Measurements from ENCODE around the gene CASP10.

The CASP10 gene

DNA sequence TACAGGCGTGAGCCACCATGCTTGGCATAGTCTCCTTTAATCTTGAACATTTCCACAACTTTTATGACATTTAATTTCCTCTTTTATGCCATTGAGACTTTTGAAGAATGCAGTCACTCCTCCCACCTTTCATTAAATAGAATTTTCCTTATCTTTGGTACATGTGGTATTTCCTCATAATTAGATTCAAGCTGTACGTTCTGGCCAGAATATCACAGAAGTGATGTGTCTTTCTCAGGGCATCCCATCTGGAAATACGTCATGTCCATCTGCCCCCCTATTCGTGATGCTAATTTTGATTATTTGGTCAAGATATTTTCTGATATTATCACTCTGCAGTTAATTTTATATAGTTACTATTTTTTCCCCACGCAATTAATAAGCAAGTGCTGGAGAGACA lies 16.9 kb downstream of the CASP10 start:
- DNase-seq: no peak

DNA sequence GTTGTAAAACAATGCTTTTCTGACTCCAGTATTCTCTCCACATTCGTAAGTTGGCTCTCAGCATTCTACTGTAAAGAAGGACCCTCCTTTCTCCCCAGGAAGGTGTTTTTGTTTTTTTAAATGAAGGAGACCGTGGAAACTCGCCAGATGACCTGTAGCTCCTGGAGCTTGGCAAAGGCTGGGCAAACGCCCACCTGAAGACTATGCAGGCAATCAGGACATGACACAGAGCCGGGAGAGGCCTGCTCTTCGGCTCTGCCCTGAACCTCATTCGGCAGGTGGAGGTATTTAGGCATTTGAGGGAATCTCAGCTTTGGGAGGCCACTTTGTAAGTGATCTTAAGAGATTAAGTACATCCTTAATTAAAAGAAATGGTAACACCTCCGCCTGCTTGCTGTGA lies 17.4 kb downstream of the CASP10 start:
- DNase-seq: no peak

DNA sequence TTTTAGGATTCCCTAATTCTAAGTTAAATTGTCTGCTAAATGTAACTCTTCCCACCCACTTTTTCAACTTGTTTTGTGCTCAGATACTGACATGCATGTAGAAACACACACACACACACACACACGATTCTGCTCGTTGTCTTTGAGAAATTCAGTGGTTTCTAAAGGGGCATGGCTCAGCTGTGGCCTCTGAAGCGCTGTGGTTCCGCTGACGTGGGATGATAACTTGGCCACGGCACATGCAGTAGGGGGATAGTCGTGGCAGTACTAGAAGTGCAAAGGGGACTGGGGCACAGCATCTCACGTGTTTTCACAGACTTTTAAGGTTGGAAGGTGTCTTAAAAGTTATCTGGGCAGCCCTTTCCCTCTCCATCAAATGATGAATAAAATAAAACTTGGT lies 18.4 kb downstream of the CASP10 start:
- DNase-seq: no peak

DNA sequence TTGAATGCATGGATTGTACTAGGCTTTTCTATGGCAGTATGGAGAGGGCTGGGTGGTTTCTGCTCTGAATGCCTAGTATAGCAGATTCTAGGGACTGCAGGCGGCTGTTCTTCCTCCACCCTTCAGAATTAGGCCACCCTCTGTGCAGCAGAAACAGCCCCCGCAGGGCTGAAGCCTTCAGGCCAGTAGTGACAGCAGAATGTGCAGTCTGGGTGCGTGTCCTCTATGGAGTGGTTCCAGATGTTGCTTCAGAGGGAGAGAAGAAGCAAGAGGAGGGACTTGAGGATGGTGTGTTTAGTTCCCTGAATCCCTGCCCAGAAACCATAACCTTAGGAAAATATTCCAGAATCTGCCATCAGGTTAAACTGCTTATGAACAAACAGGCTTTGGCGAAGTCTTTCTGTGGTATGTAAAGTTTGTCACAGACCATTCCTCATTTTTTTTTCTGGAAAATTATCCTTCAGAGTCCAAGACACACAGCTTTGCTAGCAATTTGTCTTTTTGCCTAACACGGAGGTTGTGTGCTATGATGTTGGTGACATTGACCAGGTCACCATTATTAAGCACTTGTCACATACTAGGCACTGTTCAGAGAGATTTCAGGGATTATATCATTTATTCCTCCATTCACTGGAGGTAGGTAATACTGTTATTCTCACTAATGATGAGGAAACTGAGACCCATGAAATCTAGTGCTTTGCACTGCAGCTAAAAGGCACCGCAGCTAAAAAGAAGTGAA lies 21.1 kb downstream of the CASP10 start:
- DNase-seq: no peak

DNA sequence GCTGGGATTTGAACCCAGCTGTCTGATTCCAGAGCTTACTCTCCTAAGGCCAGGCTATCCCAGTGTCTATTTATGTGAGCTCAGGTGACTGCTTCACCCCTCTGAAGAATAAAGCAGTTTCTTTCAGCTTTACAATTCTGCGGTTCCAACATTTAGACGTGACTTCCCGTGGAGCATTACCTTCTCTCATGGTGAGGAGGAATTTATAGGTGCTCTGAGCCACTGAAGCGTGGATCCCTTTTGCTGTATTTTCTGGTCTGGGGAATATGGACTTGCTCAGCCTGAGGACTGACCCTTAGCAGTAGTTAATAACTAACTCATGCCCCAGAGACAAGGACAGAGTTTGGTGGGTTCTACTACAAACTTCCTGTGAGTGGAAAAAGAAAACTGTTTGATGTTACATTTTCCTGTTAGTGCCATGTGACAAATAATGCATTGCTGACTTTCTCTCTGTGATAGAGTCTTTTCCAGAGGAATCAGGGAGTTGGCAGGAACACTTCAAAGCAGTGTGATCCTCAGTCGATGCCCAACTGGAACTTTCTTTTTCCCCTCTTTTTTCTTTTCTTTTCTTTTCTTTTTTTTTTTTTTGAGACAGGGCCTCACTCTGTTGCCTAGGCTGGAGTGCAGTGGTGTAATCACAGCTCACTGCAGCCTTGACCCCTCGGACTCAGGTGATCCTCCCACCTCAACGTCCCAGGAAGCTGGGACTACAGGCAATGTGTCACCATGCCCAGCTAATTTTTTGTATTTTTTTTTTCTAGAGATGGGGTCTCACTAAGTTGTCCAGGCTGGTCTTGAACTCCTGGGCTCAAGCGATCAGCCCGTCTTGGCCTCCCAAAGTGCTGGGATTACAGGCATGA lies 21.9 kb downstream of the CASP10 start:
- no peak for DNase-seq

DNA sequence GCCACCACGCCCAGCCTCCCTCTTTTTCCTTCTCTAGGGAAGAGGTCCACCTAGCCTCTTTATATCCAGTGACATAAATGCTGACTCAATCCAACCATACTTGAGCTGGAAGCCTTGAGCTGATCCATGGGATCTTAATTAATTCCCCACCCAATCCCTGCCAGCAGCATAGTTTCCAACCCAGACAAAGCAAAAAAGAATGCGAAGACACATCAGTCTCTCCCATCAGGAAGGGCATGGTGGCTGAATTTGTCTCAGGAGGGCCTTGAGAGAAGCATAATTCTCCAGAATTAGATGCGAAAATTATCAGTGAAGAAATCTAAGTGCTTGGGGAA lies 22.5 kb downstream of the CASP10 start:
- no peak for DNase-seq

DNA sequence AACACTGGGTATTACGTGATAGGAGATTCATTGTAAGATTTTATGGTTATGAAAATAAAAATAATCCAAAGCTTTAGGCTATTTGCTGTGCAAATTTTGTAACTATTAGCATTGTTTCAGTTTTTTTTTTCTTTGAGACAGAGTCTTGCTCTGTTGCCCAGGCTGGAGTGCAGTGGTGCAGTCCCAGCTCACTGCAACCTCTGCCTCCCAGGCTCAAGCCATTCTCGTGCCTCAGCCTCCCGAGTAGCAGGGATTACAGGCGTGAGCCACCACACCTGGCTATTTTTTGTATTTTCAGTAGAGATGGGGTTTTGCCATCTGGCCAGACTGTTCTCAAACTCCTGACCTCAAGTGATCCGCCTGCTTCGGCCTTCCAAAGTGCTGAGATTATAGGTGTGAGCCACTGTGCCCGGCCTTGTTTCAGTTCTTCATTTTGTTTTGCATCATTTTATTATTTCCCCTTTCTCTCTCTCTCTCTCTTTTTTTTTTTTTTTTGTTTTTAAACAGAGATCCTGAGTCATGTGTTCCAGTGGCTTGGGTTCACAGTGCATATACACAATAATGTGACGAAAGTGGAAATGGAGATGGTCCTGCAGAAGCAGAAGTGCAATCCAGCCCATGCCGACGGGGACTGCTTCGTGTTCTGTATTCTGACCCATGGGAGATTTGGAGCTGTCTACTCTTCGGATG lies 25.8 kb downstream of the CASP10 start:
- DNase-seq: no peak

DNA sequence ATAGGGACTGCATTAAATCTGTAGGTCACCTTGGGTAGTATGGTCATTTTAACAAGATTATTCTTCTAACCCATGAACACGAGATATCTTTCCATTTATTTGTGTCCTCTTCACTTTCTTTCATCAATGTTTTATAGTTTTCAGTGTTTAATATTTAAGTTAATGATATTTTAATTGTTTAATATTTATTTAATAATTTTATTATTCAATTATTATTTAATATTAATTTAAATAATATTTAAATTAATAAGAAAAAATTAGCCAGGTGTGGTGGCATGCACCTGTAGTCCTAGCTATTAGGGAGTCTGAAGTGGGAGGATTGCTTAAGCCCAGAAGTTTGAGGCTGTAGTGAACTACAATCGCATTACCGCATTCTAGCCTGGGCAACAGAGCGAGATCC lies 33.0 kb downstream of the CASP10 start:
- no peak for DNase-seq

DNA sequence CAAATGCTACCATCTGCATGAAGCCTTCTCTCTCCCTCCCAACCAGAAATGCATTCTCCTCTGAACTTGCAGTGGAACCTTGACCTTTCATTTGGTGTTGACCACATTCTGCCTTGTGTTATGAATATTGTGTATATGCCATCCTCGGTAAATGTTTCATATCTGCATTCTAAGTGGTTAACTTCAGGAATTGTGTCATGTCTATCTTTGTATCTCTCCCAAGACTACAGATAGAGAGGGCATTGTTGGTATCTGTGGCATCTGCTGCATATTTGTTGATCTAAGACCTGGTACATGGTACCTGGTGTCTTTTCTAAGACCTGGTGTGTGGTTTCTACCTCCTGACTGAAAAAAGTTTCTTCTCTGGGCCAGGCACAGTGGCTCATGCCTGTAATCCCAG lies 34.0 kb downstream of the CASP10 start:
- no peak for DNase-seq

DNA sequence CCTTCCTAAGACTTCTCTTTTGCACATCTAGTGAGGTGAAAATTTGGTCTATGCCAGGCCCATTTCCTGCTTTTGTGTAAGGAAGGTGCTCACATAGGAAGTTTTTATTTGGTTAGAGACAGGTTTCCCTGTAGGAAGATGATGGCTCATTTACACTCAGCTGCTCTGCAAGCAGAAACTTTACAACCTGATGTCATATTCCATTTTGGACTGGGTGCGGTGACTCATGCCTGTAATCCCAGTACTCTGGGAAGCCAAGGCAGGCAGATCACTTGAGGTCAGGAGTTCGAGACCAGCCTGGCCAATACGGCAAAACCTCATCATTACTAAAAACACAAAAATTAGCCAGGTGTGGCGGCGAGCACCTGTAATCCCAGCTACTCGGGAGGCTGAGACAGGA lies 35.8 kb downstream of the CASP10 start:
- DNase-seq: no peak

DNA sequence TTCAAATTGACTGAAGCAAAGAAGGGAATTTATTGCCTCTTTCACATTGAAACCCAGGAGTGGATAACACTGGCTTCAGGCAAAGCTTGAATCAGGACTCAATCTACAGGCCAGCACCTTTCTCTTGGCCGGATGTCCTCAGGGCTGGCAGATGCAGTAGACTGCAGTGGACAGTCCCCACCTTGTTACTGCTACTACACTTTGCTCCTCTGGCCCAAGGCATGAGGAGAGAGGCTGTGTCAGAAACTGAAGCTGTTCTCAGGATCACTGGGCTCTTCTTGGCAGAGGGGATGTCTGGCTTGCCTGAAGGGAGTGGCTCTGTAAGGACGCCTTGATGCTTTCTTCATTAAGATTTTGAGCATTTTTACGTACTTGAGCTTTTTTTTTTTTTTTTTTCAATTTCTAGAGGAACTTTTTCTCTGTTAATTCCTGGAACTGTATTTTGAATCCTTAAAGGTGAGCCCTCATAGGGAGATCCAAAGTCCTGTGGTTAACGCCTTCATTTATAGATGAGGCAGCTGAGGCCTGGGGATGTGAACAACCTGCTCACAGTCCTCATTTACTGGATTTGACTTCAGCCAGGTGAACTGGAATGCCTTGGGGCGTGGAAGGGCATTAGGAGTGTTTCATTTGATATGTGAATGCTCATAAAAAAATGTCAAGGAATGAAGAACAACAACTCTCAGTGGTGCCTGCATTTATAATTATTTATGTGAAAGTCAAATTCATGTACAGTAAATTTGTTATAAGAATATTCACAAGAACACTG lies 36.6 kb downstream of the CASP10 start:
- no peak for DNase-seq

DNA sequence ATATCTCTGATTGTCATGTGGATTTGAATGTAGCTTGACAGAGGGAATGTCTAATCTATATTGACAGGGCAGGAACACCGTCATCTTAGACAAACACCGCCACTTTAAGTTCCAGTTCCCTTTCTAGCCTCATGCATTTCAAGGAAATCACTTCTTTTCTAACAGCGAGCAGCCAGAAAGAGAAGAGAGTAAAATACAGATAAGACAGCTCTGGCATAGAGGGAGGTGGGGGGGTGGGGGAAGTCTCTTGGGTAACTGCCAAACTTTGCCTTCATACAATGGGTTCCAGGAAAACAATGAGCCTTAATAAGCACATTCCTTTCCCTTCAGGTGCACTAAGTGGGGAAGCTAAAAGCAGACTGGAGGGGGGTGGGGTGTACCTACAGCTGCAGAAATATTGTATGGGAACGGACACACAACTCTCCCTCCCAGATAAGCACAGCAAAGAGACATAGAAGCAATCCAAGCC lies 37.2 kb downstream of the CASP10 start:
- DNase-seq: no peak

DNA sequence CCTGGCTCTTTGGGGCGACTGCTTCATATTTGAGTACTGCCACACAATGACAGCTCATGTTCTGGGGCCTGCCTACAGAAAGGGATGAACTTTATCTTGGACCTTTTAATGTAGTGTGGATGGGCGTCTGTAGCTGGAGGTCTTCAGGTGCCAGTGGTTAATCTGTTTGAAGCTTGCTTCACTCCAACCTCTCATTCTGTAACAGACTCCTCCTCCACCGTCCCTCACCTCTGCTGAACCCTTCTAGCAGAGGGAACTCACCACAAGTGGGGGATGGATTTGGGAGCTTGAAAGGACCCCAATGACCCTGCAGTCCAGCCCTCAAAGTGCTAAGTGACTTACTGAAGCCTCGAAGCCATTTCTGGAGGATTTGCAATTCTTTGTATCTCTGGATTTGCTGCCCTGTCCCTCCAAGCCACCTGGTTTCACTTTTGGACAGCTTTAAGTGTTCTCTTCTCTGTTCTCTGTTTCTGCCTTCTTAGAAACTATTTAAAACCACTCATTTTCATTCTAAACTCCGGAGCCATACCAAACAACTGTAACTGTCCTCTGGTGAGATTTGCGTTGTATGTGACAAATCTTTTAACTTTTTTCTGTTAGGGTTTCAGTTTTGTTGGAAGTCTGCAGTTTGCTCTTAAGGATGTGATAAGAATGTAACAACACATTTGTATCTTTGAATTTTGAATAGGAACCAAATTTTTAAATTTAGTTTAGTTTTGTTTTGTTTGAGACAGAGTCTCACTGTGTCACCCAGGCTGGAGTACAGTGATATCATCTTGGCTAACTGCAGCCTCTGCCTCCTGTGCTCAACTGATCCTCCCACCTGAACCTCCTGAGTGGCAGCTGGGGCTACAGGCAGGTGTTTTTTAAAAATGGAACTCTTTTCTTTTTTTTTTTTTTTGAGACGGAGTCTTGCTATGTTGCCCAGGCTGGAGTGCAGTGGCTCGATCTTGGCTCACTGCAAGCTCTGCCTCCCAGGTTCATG lies 40.4 kb downstream of the CASP10 start:
- no peak for DNase-seq

DNA sequence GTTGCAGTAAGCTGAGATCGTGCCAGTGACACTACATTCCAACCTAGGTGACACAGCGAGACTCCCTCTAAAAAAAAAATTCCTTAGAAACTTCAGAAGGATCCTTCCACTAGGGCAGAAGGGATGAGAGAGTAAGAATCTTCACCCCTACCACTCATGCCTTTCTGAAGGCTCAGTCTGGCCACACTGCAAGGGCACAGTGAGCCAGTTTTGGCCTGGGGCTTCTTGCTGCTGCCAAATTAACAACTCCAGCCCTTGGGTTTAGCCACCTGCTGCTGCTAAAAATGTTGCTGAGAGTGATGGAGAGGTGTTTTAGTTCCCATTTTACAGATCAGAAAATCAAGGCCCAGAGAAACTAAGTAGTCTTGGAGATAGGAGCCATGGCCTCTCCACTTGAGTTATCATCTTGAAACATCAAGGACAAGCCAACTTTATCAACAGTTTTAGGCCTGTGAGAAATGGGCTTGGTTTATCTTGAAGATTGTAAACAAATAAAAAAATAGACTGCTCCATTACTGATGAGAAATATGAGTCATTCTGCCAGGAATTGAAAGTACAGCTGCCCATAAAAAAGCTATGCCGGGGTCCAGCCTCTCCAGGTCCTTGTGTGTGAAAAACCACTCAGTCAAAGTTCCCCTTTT lies 45.5 kb downstream of the CASP10 start:
- no peak for DNase-seq

DNA sequence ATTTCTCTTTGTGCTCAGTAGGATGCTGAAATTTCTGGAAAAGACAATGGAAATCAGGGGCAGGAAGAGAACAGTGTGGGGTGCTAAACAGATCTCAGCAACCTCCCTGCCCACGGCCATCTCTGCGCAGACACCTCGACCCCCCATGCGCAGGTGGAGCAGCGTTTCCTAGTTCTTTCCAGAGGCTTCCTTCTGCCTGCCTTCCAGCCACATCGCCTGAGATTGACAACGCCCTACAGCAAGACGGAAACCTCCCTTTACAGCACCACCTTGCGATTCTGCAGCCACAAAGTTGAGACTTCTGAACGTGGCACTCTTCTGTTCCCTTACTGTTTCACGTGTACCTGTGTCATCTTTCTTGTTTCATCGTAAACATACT lies 46.0 kb downstream of the CASP10 start:
- DNase-seq: no peak

DNA sequence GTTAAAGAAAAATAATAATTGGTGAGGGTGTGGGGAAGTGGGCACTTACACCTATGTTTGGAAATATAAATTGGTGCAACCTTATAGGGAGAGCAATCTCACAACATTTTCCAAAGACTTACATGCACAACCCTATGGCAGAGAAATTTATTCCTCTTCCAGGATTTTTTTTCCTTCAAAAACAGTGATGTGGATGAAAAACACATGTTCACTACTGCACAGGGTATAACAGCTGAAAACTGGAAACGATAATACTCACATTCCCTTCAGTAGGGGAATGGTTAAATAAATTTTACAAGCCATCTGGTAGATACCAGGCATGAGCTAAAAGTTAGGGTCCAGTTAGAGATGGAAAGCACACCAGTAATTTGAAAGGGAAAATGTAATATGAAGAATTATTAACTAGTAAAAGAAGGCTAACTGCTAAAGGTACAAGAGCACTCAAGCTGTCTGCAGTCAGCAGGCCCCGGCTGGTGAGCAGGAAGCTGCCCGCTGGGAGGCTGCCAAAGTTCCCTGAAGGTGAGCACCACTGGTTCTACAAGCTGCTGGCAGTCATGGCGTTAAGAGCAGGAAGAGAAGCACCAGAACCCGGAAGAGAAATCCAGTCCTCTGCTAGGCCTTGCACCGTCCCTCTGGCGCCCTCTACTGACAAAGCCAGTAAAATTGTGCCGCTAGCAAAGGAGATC lies 49.0 kb downstream of the CASP10 start:
- DNase-seq: peak; percentile 65

DNA sequence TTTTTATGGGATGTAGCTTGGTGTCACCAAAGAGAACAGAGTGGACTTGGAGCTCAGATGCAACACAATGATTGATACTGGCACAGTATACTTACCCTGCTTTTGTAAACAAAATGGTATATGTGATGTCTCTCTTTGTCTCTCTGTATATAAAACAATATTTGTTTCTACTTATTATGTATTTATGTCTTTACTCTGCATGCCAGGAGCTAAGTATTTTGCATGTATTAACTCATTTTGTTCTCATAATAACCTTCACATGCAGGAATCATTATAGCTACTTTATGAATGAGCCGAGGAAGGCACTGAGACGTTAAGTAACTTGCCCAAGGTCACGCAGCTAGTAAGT lies 49.5 kb downstream of the CASP10 start:
- DNase-seq: no peak

DNA sequence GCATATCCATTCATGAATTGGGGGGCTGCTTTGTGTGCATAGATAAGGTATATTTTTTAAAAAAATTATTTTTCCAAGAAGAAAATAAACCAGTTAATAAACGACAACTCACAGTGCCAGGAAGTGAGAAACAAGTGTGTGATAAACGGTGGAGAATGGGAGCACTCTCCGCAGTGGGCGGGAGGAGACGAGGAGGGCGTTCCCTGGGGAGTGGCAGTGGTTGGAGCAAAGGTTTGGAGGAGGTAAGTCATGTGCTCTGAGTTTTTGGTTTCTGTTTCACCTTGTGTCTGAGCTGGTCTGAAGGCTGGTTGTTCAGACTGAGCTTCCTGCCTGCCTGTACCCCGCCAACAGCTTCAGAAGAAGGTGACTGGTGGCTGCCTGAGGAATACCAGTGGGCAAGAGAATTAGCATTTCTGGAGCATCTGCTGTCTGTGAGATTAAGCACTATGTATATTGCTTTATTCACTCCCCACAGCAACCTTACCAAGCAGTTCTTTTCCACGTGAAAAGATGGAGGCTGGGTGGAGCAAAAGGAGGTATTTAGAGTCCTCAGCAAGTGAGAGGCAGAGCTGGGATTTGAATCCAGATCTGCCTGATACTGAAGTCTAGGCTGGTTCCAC lies 50.4 kb downstream of the CASP10 start:
- DNase-seq: no peak

DNA sequence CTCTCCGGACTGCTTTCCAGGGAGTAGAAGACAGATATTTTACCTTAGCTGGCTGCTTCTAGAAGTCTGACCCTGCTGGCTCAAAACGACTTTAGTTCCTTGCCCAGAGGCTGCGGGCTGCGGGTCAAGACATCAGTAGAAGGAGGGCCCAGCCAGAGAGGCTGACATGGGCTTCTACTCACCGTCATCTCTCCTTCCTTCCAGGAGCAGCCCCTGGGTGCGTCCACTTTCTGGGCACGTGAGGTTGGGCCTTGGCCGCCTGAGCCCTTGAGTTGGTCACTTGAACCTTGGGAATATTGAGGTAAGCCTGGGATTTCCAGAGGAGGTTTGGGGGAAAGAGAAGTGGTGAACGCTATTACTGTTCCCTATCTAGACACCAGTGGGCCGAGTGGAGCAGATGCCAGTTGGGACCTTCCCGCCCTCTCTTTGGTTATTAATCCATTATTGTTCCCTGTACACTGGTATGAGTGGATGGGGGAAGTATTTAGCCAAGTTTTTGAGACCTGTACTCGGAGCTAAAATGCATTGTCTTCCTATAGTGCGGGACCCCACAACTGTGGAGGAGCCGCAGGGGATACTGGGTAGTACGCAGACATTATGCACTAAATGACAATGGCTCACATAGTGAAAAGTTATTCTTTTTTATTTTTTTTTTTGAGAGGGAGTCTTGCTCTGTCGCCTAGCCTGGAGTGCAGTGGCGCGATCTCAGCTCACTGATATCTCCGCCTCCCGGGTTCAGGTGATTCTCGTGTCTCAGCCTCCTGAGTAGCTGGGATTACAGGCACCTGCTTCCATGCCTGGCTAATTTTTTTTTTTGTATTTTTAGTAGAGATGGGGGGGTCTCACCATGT lies 51.1 kb downstream of the CASP10 start:
- DNase-seq: no peak

Data from midbrain (tissue), 1 donor.